NCI-H510A (cell line): Measurements from ENCODE around the gene MYOT.
"Not testable (repeated sequence)": the region's sequence is repeated elsewhere in the genome, so short reads cannot be mapped to it uniquely, and the experiment has no call there.

Experiments used
- DNase-seq: peaks from one replicate; lab custom pipeline; 2025; lab: John Stamatoyannopoulos, UW

Gene MYOT

DNA sequence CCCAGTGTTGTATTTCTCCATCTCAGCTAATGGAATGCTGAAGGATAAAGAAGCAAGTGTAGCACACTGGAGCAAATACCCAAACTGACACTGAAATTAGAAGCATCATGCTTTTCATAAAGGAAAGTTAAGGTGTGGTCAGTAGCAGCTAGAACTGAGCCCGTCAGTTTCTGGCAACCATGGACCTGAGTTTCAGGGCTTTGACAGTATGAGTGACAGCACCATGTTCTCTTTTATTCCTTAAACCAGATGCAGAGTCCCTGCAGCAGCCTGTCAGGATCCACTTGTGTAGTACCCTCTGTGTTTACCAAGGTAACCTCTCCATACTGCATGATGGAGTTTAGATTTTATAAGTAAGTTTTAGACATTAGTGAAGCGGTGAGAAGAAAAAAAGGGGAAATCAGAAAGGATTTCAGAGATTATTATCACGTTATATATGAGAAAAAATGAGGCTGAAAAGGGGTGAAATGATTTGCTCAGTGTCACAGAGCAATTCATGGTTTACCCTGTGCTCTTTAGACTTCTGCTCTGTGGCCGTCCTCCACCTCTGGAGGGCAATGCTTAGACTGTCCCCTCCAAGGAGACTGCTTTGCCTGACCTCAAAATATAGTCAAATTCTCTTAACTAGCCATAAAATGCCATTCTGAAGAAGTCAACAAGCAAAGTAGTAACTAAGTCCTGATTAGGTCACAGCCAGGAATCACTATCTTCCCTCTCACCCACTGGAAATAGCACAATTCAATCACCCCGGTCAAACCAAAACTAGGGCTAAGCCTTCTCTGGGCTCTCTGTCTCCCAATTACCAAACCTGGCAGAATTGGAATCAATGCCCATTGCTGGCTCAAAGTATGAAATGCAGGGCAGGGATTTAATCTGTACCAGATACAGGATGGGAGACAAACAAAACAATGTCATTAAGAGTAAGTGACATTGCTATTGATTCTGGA lies 10.5 kb upstream of the MYOT start:
- no peak for DNase-seq

- no peak for DNase-seq
Observed at GRCh38 chr5:137858223-137858916, 9.3 kb upstream of the MYOT start.

GRCh38 chr5:137858954-137859353 lies 8.7 kb upstream of the MYOT start:
- no peak for DNase-seq

DNA sequence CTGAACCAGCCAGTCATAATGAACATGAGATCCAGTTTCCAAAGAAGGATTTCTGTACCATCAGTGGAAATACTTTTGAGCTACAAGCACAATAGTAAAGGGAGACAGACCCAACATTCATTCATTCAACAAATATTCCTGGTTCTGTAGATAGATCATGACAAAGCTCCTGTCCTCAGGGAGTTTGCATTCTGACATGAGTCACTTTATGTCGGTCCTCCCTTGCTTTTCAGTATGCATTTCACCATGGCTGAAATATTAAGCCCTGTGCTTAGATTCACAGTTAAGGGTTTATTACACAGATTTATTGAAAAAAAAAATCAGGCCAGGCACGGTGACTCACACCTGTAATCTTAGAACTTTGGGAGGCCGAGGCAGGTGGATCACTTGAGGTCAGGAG lies 5.4 kb upstream of the MYOT start:
- no peak for DNase-seq

GRCh38 chr5:137863653-137864052 lies 4.0 kb upstream of the MYOT start:
- not testable (repeated sequence) for DNase-seq

- DNase-seq: no peak
Observed at GRCh38 chr5:137866541-137867388, 895 bp upstream of the MYOT start.

- DNase-seq: no peak
Observed at GRCh38 chr5:137870647-137871339, 3.1 kb downstream of the MYOT start.

- DNase-seq: no peak
Observed at GRCh38 chr5:137871571-137871970, 3.9 kb downstream of the MYOT start.

- no peak for DNase-seq
Observed at GRCh38 chr5:137872466-137872865, 4.8 kb downstream of the MYOT start.

DNA sequence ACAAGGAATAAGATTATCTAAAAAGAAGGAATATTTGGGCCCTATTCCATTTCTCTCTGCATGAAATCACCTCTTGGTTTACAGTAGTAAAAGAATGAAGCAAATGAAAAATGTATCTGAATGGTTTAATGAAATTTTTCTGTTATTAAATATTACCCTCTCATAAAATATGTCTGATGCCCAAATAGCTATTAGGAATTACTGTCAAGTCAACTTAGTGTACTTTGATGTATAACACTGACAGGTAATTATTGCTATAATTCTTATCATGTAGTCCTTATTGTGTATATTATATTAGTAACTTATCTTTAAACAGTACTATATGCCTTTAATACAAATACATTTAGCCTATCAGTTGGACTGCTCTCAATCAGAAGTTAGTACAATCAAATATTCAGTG lies 8.4 kb downstream of the MYOT start:
- no peak for DNase-seq

DNA sequence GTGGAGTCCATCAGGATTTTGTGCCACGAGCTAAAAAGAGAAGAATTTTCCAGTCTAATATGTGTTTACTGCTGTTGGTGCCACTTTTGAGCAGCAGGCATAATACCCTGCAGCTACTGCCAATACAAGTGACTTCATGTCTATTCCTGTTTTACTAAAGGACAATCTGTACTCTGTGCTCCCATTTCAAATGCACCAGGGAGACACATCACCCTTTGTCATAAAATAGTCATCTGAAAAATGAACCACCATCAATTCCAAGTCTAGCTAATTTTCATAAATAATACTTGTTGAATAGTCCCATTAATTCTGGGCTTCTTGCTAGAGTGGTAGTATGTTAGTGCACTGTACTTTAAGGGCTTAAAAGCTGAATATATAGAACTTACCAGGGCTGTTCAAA lies 12.7 kb downstream of the MYOT start:
- no peak for DNase-seq

DNA sequence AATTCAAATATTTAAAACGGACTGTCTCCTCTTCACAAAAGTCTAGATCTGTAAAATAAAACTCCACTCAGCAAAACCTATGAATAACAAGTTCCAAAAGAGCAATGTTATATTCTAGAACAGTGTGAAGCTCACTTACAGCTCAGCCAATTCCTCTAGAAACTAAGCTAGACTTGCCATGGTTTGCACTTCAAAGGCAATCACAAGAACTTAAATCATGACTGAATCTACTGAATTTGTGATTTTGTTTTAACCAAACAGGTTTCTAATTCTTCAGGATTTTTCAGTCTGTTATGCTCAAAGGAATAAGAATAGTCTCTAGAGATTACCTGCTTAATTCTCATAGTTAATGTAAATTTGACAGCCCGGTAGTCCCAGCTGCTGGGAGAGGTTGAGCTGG lies 20.2 kb downstream of the MYOT start:
- DNase-seq: no peak

GRCh38 chr5:137888466-137888862 lies 20.8 kb downstream of the MYOT start:
- no peak for DNase-seq

GRCh38 chr5:137888863-137889759 lies 21.5 kb downstream of the MYOT start, which contains the start of gene PKD2L2:
TSS of gene PKD2L2 (plus strand) at chr5:137889457. CDS start at chr5:137889492, 35 bp downstream.
- DNase-seq: peak; percentile 40

GRCh38 chr5:137890845-137891244 lies 23.2 kb downstream of the MYOT start:
- DNase-seq: no peak

- DNase-seq: no peak
Observed at GRCh38 chr5:137891849-137892248, 24.2 kb downstream of the MYOT start.

GRCh38 chr5:137894586-137894985 lies 26.9 kb downstream of the MYOT start:
- DNase-seq: no peak

DNA sequence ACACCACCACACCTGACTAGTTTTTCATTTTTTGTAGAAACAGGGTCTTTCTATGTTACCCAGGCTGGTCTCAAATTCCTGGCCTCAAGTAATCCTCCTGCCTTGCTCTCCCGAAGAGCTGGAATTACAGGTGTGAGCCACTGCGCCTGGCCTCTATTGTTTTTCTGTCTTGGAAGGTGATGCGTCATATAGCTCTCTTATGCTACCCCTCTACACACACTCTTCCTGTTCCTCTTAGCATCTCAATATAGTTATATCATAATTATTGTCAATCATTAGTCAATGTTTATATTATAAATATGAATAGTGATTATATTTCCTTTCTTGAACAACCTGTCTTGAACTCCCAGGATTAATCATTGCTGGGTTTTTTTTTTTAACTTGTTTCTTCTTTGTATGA lies 28.9 kb downstream of the MYOT start:
- DNase-seq: no peak

- DNase-seq: no peak
Observed at GRCh38 chr5:137899493-137899892, 31.8 kb downstream of the MYOT start.

DNA sequence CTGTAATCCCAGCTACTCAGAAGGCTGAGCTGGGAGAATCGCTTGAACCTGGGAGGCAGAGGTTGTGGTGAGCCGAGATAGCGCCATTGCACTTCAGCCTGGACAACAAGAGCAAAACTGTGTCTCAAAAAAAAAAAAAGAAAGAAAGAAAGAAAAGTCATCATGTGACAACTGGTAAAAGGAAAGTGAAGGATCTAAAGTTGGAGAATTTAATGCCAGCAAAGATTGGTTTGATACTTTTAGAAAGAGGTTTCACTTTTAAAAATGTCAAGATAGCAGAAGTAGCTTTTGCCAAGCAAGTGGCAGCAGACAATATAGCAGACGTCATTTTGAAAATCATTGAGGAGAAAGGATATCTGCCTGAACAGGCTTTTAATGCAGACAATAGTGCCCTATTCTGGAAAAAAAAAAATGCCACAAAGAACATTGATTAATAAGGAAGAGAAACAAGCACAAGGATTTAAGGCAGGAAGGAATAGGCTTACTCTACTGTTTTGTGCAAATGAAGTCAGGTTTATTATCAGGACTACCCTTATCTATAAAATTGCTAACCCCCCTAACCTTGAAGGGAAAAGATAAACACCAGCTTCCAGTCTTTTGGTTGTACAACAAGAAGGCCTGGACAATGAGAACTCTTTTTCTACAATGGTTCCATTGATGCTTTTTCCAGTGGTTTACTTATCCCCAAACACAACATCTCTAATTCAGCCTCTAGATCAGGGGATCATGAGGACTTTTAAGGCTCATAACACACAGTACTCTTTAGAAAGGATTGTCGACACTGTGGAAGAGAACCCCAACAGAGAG lies 33.6 kb downstream of the MYOT start:
- DNase-seq: no peak
